T-helper 22 cell (primary cell): Measurements from ENCODE around the gene IFT81.
"Not testable (repeated sequence)": the region's sequence is repeated elsewhere in the genome, so short reads cannot be mapped to it uniquely, and the experiment has no call there.

Source experiments
- DNase-seq: peaks from one replicate; pipeline ENCODE4 v3.0.0-alpha.2; 2020; ENCODE audit warnings: low read depth

The IFT81 gene

GRCh38 chr12:110124269-110124995 lies at the start of gene IFT81:
Gene IFT81 (plus strand): TSS chr12:110124357. CDS start chr12:110127381, 3,024 bp downstream.
- DNase-seq, result peak; percentile 93

DNA sequence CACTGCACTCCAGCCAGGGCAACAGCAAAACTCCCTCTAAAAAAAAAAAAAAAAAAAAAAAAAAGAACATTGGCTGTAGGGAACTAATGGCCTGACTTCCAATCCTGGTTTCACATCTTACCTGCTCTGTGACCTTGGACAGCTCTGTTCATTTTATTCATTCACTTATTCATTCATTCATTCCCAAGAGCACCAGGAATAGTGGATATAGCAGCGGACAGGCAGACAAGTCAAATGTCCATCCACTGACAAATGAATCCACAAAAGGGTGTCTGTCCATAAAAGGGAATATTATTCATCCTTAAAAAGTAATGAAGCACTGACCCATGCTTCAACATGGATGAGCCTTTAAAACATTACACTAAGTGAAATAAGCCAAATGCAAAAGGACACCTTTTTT lies 48.3 kb upstream of the IFT81 start:
- DNase-seq, result no peak

- no peak for DNase-seq
Measured at GRCh38 chr12:110077800-110078199, 46.4 kb upstream of the IFT81 start.

GRCh38 chr12:110079477-110080400 lies 44.4 kb upstream of the IFT81 start:
- peak; percentile 51 for DNase-seq

GRCh38 chr12:110080410-110080809 lies 43.7 kb upstream of the IFT81 start:
- no peak for DNase-seq

DNA sequence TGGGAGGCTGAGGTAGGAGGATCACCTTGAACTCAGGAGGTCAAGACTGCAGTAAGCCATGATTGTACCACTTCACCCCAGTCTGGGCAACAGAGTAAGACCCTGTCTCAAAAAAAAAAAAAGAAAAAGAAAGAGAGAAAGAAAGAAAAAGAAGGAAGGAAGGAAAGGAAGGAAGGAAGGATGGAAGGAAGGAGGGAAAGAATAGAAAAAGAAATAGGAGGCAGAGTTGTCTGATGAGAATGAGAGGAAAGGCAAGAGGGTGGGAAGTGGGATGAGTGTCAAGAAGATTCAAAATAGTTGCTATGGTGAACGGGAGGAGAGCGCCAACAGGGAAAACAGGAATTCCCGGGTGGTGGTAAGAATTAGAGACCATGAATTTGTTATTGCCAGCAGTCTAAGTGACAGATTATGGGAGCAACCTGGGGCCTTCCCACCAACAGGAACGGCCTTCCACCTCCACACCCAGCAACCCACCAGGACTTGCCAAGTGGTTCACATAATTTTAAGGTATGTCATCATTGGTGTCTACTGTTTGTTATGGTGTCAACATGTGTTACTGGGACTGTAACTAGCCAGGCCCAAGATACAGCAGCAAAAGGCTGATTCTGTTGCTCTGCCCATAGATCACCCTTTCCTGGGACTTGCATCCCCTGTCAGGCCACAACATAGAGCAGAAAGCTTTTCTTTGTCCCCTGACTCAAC lies 39.7 kb upstream of the IFT81 start:
- DNase-seq, result no peak

GRCh38 chr12:110088216-110088615 lies 35.9 kb upstream of the IFT81 start:
- not testable (repeated sequence) for DNase-seq

DNA sequence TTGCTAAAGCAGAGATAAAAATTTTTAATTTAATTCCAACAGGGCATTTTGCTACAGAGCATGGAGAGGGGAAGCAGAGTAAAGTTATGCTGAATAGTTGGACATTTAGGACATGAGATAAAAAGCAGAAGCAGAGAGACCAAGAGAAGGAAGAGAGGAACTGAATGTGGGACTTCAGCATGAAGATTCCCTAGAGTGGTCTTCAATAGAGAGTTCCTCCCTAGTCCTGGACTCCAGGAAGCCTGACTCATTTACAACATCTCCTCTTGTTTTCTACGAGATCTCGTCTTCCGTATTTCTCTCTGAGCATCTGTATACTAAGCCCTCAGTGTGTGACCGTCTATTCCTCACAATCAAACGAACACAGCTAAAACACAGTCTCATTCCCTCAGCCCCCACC lies 35.2 kb upstream of the IFT81 start:
- no peak for DNase-seq

GRCh38 chr12:110090266-110091135 lies 33.7 kb upstream of the IFT81 start:
- DNase-seq, result no peak

DNA sequence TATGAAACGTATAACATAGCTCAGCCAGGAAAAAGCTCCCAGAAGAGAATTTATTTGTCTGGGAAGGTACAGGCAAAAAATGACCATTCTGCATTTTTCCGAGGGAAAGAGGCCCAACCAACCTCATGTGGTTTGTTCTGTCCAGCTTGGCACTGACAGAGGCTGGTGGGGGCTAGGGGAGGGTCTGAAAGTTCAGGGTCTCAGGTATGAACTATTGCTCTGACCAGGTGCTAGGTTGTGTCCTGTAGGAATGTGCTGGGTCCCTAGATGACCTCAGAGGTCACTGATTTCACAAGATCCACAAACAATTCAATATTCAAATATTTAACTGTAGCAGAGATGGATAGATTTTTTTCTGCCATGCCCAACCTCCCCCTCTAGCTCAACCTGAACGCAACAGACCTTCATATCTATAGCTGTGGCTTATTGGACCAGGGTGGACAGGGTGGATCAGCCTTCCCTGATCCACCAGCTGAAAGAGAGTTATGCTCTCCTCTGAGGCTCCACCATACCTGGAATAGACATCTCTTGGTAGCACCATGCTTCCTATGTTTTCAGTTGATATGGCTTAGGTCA lies 32.9 kb upstream of the IFT81 start:
- no peak for DNase-seq

DNA sequence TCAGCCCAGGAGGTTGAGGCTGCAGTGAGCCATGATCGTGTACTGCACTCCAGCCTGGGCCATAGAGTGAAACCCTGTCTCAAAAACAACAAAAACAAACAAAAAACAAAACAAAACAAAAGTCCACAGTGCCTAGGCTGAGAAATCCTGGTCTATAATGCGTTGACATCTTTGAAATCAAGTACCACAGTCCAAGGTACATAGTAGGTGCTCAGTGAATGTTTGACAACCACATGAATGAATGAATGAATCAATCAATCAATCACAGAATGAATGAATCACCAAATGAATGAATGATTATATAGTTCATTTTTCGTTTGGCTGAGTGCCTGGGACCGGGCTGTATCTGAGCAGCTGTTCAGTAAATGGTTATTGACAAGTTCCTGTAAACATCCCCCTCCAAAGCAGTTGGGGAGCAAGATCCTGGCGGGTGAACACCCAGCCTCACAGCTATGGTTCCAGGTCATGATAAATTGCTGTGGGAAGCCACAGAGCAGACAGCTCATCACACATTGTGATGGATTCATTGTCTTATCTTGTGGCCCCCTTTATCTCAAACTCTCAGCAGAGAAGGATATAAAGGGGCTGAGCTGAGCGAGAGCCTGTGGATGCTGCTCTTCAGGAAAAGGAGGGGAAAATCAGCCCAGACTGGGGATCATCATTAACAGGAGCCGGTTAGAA lies 30.4 kb upstream of the IFT81 start:
- no peak for DNase-seq

- peak; percentile 12 for DNase-seq
Measured at GRCh38 chr12:110100315-110100970, 23.7 kb upstream of the IFT81 start.

DNA sequence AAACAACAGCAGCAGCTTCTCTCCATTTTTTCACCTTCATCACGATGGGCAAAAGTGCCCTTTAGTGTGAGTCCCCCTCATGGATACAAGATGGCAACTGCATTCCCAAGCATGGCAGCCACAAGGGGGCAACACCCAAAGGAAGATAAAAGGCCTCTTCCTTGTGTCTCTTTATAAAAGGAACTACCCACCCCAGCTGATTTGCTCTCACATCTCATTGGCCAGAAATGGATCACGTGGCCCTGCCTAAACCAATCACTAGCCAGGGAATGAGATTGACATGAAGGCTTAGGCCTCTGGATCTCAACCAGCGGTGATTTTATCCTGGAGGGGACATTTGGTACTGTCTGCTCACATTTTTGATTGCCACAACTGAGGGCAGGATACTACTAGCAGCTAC lies 21.9 kb upstream of the IFT81 start:
- no peak for DNase-seq

DNA sequence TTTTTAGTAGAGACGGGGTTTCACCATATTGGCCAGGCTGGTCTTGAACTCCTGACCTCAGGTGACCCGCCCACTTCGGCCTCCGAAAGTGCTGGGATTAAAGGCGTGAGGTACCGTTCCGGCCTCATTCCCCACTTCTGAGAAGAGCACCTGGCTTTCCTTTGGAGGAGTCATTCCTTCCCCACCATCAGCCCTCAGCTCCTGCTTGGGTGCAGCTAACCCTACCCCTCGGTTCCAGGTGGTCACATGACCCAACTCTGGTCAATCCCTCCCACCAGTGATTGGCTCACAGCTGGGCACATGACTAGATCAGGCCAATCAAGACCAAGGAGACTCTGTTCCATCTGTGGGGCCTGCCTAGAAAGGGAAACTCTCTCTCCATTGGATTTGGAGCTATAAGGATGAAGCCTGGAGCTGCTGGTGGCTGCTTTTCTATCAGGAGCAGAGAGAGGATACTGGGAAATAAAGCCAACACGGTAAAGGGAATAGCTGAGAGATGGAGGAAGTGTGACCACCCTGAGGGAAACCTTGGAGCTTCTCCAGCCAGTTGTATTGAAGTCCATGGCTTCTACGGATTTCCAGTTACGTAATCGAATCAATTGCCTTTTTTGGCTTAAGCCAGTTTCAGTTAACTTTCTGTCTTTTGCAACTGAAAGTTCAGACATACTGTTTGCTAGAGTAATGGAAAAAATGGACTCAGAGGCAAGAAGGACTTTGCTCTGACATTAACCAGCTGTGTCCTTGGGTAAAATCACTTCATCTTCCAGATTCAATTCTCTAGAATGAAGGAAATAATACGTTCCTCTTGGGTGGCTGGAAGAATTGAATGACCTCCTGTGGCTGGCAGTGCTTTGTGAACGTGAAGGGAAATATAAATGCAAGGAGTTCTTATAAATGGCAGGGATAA lies 19.7 kb upstream of the IFT81 start:
- DNase-seq, result no peak

- no peak for DNase-seq
Measured at GRCh38 chr12:110105159-110105558, 19.0 kb upstream of the IFT81 start.

- no peak for DNase-seq
Measured at GRCh38 chr12:110105986-110106385, 18.2 kb upstream of the IFT81 start.

- no peak for DNase-seq
Measured at GRCh38 chr12:110107369-110108281, 16.5 kb upstream of the IFT81 start.
